ENCODE measurements around the gene RBMS1. TPM values are rescaled to one million over a fixed set of nuclear protein-coding genes. Genes with fewer than 3 reads are reported as not detected.

Gene RBMS1
- polyA plus RNA-seq, 1 experiment = 107 TPM

DNA sequence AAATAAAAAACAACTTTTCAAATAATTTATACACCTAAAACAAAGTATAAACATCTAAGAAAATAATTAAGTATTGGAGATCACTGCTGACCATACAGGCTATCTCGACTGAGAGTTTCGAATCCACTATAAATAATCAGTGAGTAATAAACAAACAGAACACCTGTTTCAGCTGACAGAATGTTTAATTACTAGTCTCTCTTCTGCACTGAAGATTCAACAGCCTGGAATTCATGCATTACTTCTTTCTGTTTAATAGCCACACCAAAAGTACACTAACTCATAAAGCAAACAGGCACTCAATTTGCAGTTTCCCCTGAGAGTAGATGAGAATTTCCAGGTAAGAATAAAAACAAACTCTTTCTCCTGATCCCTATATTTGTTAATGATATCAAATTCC, 138.5 kb downstream of the RBMS1 start:
- ChIA-PET CTCF (no interaction called here), POLR2A (no interaction called here)
- DNase-seq (ENCODE audit: low read depth, low spot score) = no peak
- no peak overlapping the region for H3K4me3 ChIP-seq (ENCODE audit: low read depth, low read length)
- no peaks in the 10 kb centered on the region for H3K27me3 ChIP-seq (ENCODE audit: control insufficient read depth, insufficient read depth, low read length)
- TF ChIP-seq, protein P1, sequence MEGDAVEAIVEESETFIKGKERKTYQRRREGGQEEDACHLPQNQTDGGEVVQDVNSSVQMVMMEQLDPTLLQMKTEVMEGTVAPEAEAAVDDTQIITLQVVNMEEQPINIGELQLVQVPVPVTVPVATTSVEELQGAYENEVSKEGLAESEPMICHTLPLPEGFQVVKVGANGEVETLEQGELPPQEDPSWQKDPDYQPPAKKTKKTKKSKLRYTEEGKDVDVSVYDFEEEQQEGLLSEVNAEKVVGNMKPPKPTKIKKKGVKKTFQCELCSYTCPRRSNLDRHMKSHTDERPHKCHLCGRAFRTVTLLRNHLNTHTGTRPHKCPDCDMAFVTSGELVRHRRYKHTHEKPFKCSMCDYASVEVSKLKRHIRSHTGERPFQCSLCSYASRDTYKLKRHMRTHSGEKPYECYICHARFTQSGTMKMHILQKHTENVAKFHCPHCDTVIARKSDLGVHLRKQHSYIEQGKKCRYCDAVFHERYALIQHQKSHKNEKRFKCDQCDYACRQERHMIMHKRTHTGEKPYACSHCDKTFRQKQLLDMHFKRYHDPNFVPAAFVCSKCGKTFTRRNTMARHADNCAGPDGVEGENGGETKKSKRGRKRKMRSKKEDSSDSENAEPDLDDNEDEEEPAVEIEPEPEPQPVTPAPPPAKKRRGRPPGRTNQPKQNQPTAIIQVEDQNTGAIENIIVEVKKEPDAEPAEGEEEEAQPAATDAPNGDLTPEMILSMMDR (IDR thresholded peaks at IDR 0.05; ENCODE audit: low read depth, low read length) = no peak
- no peaks in the 10 kb centered on the region for H3K9me3 ChIP-seq (ENCODE audit: control insufficient read depth, insufficient read depth, low read length)
- H3K27ac ChIP-seq (ENCODE audit: low read depth, low read length) = no peak overlapping the region

DNA sequence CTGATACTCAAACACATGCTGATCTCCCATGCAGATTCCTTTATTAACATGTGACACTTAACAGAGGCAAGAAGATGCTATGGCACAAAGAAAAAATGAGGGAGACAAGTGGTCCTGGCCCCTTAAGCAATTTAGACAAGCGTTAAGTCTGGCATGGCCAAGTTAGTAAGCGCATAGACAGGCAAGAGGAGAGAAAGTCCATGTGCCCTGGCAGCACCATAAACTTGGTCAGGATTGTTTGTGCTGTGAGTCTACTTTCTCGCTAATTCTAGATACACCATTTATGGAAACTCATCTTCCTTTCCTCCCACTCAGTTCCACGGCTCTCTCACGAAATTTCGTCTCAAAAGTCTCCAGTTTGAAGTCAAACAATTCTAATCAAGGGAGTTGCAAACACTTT, 138.9 kb downstream of the RBMS1 start:
- POLR2A ChIA-PET = no interaction called here
- CTCF ChIA-PET = no interaction called here
- no peak for DNase-seq (ENCODE audit: low read depth, low spot score)
- no peaks in the 10 kb centered on the region for H3K27me3 ChIP-seq (ENCODE audit: control insufficient read depth, insufficient read depth, low read length)
- H3K27ac ChIP-seq (ENCODE audit: low read depth, low read length) = no peak overlapping the region
- no peak overlapping the region for H3K4me3 ChIP-seq (ENCODE audit: low read depth, low read length)
- TF ChIP-seq, protein P1 (IDR thresholded peaks at IDR 0.05; ENCODE audit: low read depth, low read length) = no peak
- no peaks in the 10 kb centered on the region for H3K9me3 ChIP-seq (ENCODE audit: control insufficient read depth, insufficient read depth, low read length)

DNA sequence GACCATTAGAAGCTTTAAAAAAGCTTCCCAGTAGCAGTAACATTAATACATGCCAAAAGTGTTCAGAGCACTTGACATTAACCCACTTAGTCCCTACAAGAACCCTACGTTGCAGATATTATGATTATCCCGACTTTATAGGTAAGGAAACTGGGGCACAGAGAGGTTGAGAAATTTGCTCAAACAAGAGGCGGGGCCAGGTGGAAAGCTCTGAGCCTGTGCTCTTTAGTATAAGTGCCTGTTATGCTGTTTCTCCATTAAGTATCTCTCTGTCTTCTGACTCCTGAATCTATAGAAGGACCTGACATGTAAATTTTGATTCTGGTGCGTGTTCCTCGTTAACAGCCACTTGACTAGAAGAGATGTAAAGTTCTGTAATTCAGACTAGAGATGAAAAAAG, 139.8 kb downstream of the RBMS1 start:
- Histone ChIP-seq H3K4me3 (ENCODE audit: low read depth, low read length) (no peak overlapping the region), H3K27me3 (ENCODE audit: control insufficient read depth, insufficient read depth, low read length) (no peaks in the 10 kb centered on the region), H3K27ac (ENCODE audit: low read depth, low read length) (no peak overlapping the region), H3K9me3 (ENCODE audit: control insufficient read depth, insufficient read depth, low read length) (no peaks in the 10 kb centered on the region)
- ChIA-PET POLR2A (no interaction called here), CTCF (interaction anchor here (1.1 to 2.8 kb wide), 2 partner anchors 30 to 641 kb away, joined by 3 to 11 read pairs; no protein-coding TSS in a partner anchor)
- no peak for DNase-seq (ENCODE audit: low read depth, low spot score)
- TF ChIP-seq, protein P1 (IDR thresholded peaks at IDR 0.05; ENCODE audit: low read depth, low read length) = no peak

DNA sequence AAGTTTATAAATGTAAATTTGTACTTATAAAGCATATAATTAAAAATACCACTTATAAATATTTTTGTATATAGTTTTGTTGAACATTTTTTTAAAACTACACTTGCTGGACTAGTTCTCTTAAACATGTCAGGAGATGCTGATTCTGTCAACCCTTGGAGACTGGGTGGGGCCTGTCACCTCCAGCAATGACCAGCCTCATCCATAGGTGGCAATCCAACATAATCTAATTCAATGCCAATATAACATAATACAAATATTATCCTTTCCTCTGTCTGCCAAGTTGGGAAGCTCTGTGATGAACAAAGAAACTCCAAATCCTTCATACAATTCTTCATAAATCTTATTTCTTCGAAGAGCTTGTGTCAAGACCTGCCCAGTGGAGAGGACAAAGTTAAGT, 140.4 kb downstream of the RBMS1 start:
- CTCF ChIA-PET = interaction anchor here (1.1 to 2.8 kb wide), 2 partner anchors 29 to 642 kb away, joined by 3 to 11 read pairs; no protein-coding TSS in a partner anchor
- no peak for DNase-seq (ENCODE audit: low read depth, low spot score)
- H3K27ac ChIP-seq (ENCODE audit: low read depth, low read length) = no peak overlapping the region
- TF ChIP-seq, protein P1 (IDR thresholded peaks at IDR 0.05; ENCODE audit: low read depth, low read length) = no peak
- H3K27me3 ChIP-seq (ENCODE audit: control insufficient read depth, insufficient read depth, low read length) = no peaks in the 10 kb centered on the region
- H3K9me3 ChIP-seq (ENCODE audit: control insufficient read depth, insufficient read depth, low read length) = no peaks in the 10 kb centered on the region
- POLR2A ChIA-PET = interaction anchor here (0.6 kb wide), 1 partner anchor 16 kb away, joined by 3 read pairs; no protein-coding TSS in a partner anchor
- H3K4me3 ChIP-seq (ENCODE audit: low read depth, low read length) = no peak overlapping the region

DNA sequence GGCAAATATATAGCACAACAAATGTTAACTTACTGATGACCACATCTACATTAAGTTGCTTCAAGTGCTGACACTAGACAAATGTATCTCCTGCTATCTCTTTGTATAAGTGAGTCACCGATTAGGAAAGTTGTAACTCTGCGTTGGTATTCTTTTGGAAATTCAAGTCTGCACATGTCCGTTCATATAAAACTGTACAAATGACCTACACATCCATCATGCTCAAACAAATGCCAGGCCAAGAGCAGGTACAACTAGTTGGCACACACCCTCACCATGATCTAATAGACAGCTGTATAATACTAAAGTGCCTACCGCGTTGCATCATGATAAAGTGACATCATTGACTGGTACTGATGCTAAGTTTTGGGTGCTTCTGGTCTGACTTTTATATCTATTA, 141.1 kb downstream of the RBMS1 start:
- DNase-seq (ENCODE audit: low read depth, low spot score) = no peak

More for the DNA sequence above, 141.1 kb downstream of the RBMS1 start:
- CTCF ChIA-PET = interaction anchor here (1.1 to 2.8 kb wide), 2 partner anchors 29 to 642 kb away, joined by 3 to 11 read pairs; no protein-coding TSS in a partner anchor
- TF ChIP-seq, protein P1 (IDR thresholded peaks at IDR 0.05; ENCODE audit: low read depth, low read length) = no peak
- POLR2A ChIA-PET = interaction anchor here (0.6 kb wide), 1 partner anchor 17 kb away, joined by 3 read pairs; no protein-coding TSS in a partner anchor
- no peaks in the 10 kb centered on the region for H3K27me3 ChIP-seq (ENCODE audit: control insufficient read depth, insufficient read depth, low read length)
- no peak overlapping the region for H3K4me3 ChIP-seq (ENCODE audit: low read depth, low read length)
- H3K27ac ChIP-seq (ENCODE audit: low read depth, low read length) = no peak overlapping the region
- H3K9me3 ChIP-seq (ENCODE audit: control insufficient read depth, insufficient read depth, low read length) = no peaks in the 10 kb centered on the region
